Smooth muscle cell (in vitro differentiated cells): ENCODE measurements around the gene IL1RAPL2. TPM values are rescaled to one million over a fixed set of nuclear protein-coding genes. Genes with fewer than 3 reads are reported as not detected.

Experiments
- DNase-seq: peaks from one replicate; lab custom pipeline; 2025; ENCODE audit not compliant: unreplicated experiment; lab: John Stamatoyannopoulos, UW
- H2AFZ ChIP-seq: fragments of 200-600 bp; sonication (generic); 2 replicates; pipeline ENCODE4 v1.6.0; 2016; ENCODE audit warnings: antibody characterized with exemption, low read depth, mild to moderate bottlenecking
- H3F3A ChIP-seq: fragments of 200-600 bp; sonication (generic); 2 replicates; pipeline ENCODE4 v1.6.0; 2017; ENCODE audit warnings: antibody characterized with exemption, low read depth
- H3K27ac ChIP-seq: fragments of 200-600 bp; sonication (generic); 2 replicates; pipeline ENCODE4 v1.5.1; 2016; ENCODE audit warnings: low read depth, mild to moderate bottlenecking
- H3K27me3 ChIP-seq: fragments of 200-600 bp; sonication (generic); 2 replicates; pipeline ENCODE4 v1.6.1; 2016; ENCODE audit warnings: low read depth, mild to moderate bottlenecking
- H3K36me3 ChIP-seq: fragments of 200-600 bp; sonication (generic); 2 replicates; pipeline ENCODE4 v1.5.1; 2016; ENCODE audit warnings: low read depth
- H3K4me1 ChIP-seq: fragments of 200-600 bp; sonication (generic); 2 replicates; pipeline ENCODE4 v1.5.1; 2016; ENCODE audit warnings: low read depth
- H3K4me2 ChIP-seq: fragments of 200-600 bp; sonication (generic); 2 replicates; pipeline ENCODE4 v1.6.0; 2016; ENCODE audit warnings: mild to moderate bottlenecking
- H3K4me3 ChIP-seq: fragments of 200-600 bp; sonication (generic); 2 replicates; pipeline ENCODE4 v1.5.1; 2016; ENCODE audit warnings: mild to moderate bottlenecking
- H3K79me2 ChIP-seq: fragments of 200-600 bp; sonication (generic); 2 replicates; pipeline ENCODE4 v1.6.0; 2016; ENCODE audit warnings: low read depth, mild to moderate bottlenecking
- H3K9ac ChIP-seq: fragments of 200-600 bp; sonication (generic); 2 replicates; pipeline ENCODE4 v1.6.0; 2016; ENCODE audit warnings: low read depth
- H3K9me3 ChIP-seq: fragments of 200-600 bp; sonication (generic); replicated peaks from 2 replicates; pipeline ENCODE4 v1.5.1; 2016; ENCODE audit warnings: low read depth
- H4K20me1 ChIP-seq: fragments of 200-600 bp; sonication (generic); 2 replicates; pipeline ENCODE4 v1.6.0; 2016; ENCODE audit warnings: low read depth
- WGBS: methylation state at CpG from one replicate; pipeline ENCODE4 v1.1.7; 2016; ENCODE audit warnings: low lambda C conversion rate; 5-methylcytosine and 5-hydroxymethylcytosine counted together
- polyA plus RNA-seq: library from polyadenylated mRNA; unstranded; fragments of >200 nt; fragmentation: Nextera tagmentation; extraction: Ambion mirVana; gene quantifications from 2 replicates; pipeline ENCODE4 v1.2.1, GENCODE V29; 2016
- total RNA-seq: library from RNA; depleted of rRNA; stranded (reverse); fragments of >200 nt; gene quantifications from 2 replicates; pipeline ENCODE4 v1.2.3, GENCODE V29; 2014
- TF ChIP-seq, protein P1 (sequence below): fragments of 200-600 bp; sonication (generic); IDR thresholded peaks from 2 replicates; pipeline ENCODE4 v1.5.1; 2017; ENCODE audit warnings: borderline replicate concordance, mild to moderate bottlenecking, antibody characterized with exemption; ENCODE audit not compliant: insufficient read depth, poor library complexity, severe bottlenecking

IL1RAPL2 gene
- total and polyA plus RNA-seq, 2 experiments from 2014 or later: not detected

DNA sequence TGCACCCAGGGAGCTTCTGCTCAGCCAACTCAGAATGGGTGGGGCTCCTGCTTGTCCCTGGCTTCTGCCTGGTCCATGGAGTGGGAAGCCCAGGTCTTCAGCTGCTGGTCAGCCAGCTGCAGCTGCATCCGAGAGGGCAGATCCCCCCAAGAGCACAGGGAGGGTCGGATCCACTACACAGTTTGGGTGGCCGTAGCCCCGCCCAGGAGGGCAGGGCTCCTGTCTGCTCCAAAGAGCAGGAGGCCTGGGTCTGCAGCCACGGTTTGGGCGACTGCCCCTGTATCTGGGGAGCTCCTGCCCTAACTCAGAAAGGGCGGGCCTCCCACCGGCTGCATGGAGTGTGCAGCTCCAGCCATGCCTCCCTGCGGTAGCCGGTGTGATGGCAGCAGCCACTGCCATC lies 485.4 kb downstream of the IL1RAPL2 start:
- TF ChIP-seq, protein P1, sequence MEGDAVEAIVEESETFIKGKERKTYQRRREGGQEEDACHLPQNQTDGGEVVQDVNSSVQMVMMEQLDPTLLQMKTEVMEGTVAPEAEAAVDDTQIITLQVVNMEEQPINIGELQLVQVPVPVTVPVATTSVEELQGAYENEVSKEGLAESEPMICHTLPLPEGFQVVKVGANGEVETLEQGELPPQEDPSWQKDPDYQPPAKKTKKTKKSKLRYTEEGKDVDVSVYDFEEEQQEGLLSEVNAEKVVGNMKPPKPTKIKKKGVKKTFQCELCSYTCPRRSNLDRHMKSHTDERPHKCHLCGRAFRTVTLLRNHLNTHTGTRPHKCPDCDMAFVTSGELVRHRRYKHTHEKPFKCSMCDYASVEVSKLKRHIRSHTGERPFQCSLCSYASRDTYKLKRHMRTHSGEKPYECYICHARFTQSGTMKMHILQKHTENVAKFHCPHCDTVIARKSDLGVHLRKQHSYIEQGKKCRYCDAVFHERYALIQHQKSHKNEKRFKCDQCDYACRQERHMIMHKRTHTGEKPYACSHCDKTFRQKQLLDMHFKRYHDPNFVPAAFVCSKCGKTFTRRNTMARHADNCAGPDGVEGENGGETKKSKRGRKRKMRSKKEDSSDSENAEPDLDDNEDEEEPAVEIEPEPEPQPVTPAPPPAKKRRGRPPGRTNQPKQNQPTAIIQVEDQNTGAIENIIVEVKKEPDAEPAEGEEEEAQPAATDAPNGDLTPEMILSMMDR: no peak
- no peaks in the 10 kb centered on the region for H3K27me3 ChIP-seq
- H3K4me3 ChIP-seq: no peak overlapping the region
- no peaks in the 10 kb centered on the region for H3K36me3 ChIP-seq
- H3F3A ChIP-seq: no peaks in the 10 kb centered on the region
- DNase-seq: no peak
- no peaks in the 10 kb centered on the region for H3K79me2 ChIP-seq
- H3K9me3 ChIP-seq: peaks cover 4% of the 10 kb centered on the region
- no peak overlapping the region for H3K9ac ChIP-seq
- H3K4me1 ChIP-seq: no peaks in the 10 kb centered on the region
- 80% methylated on average over 10 of the region's 10 CpGs for WGBS
- no peaks in the 10 kb centered on the region for H4K20me1 ChIP-seq
- no peak overlapping the region for H2AFZ ChIP-seq
- H3K27ac ChIP-seq: no peak overlapping the region
- H3K4me2 ChIP-seq: no peak overlapping the region

DNA sequence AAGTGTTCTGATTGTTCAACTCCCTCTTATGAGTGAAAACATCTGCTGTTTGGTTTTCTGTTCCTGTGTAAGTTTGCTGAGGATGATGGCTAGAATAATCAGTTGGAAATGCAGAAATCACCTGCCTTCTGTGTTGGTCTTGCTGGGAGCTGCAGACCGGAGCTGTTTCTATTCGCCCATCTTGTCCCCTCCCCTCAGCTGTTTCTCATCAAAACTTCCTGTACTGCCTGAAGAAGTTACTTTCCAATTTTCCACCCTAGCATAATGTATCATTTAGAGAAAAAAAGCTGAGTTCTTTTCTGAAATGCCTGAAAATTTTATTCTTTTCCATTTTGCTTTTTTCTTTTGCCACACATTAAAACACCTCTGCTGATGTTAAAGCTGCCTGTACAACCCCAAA lies 486.9 kb downstream of the IL1RAPL2 start:
- Histone ChIP-seq H3K27me3 (no peaks in the 10 kb centered on the region), H4K20me1 (no peaks in the 10 kb centered on the region), H3K79me2 (no peaks in the 10 kb centered on the region), H3K4me3 (no peak overlapping the region), H2AFZ (no peak overlapping the region), H3K9ac (no peak overlapping the region), H3K4me2 (no peak overlapping the region), H3K9me3 (peaks cover 4% of the 10 kb centered on the region), H3K4me1 (no peaks in the 10 kb centered on the region), H3K36me3 (no peaks in the 10 kb centered on the region), H3K27ac (no peak overlapping the region), H3F3A (no peaks in the 10 kb centered on the region)
- TF ChIP-seq, protein P1: no peak
- 77% methylated on average over 2 of the region's 2 CpGs for WGBS
- no peak for DNase-seq

DNA sequence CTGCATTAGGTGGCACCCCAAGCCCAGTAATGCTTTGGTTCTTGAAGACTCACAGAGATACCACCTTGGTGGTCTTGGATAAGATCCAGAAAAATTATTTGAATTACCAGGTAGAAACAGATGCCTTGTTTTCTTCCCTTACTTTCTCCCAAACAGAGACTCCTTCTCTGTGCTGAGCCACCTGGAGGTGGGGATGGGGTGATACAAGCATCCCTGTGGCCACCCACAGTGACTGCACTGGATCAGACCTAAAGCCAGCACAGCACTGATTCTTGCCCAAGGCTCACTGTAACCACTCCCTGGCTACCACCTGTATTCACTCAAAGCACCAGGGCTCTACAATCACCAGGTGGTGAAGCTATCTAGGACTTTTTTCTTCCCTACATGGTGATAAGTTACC lies 497.7 kb downstream of the IL1RAPL2 start:
- H3K4me1 ChIP-seq: no peaks in the 10 kb centered on the region
- H3K9ac ChIP-seq: no peak overlapping the region
- no peaks in the 10 kb centered on the region for H4K20me1 ChIP-seq
- no peaks in the 10 kb centered on the region for H3K36me3 ChIP-seq
- H3K27ac ChIP-seq: no peak overlapping the region
- H3K79me2 ChIP-seq: no peaks in the 10 kb centered on the region
- H3K4me3 ChIP-seq: no peak overlapping the region
- no peaks in the 10 kb centered on the region for H3K9me3 ChIP-seq
- H2AFZ ChIP-seq: no peak overlapping the region
- no peak for DNase-seq
- TF ChIP-seq, protein P1: no peak
- no peak overlapping the region for H3K4me2 ChIP-seq
- H3F3A ChIP-seq: no peaks in the 10 kb centered on the region
- no peaks in the 10 kb centered on the region for H3K27me3 ChIP-seq

DNA sequence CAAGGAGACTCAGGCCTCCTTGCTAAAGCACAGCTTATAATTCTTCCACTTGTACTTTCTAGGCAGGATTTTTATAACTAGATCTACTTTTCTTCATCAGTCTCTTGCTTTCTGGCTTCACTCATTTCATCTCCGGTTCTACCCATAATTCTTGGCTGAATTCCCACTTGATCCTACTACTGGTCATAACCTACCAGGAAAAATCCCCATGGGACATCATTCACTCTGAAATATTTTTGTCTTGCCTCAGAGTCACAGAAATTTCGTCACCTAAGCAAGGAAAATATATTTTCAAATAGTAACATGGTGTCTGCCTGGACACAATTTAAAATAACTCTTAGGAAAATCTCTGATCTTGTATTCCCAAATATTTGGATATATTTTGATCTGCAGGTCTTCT lies 532.2 kb downstream of the IL1RAPL2 start:
- H3K4me2 ChIP-seq: no peak overlapping the region
- TF ChIP-seq, protein P1: no peak
- H2AFZ ChIP-seq: no peak overlapping the region
- H3F3A ChIP-seq: no peaks in the 10 kb centered on the region
- H3K4me3 ChIP-seq: no peak overlapping the region
- no peaks in the 10 kb centered on the region for H4K20me1 ChIP-seq
- no peaks in the 10 kb centered on the region for H3K27me3 ChIP-seq
- no peaks in the 10 kb centered on the region for H3K36me3 ChIP-seq
- no peaks in the 10 kb centered on the region for H3K9me3 ChIP-seq
- H3K9ac ChIP-seq: no peak overlapping the region
- DNase-seq: no peak
- no peaks in the 10 kb centered on the region for H3K4me1 ChIP-seq
- H3K27ac ChIP-seq: no peak overlapping the region
- 58% methylated on average over 2 of the region's 2 CpGs for WGBS
- no peaks in the 10 kb centered on the region for H3K79me2 ChIP-seq
